HG02884 (cell line): ENCODE measurements around the gene FPR1.
"Not testable (repeated sequence)": the region's sequence is repeated elsewhere in the genome, so short reads cannot be mapped to it uniquely, and the experiment has no call there.

Experiments
- ATAC-seq: cut with Tn5 transposase; IDR thresholded peaks from one replicate; pipeline ENCODE4 v1.9.1; 2021; ENCODE audit warnings: mild to moderate bottlenecking, moderate library complexity; ENCODE audit not compliant: unreplicated experiment

Gene FPR1

DNA sequence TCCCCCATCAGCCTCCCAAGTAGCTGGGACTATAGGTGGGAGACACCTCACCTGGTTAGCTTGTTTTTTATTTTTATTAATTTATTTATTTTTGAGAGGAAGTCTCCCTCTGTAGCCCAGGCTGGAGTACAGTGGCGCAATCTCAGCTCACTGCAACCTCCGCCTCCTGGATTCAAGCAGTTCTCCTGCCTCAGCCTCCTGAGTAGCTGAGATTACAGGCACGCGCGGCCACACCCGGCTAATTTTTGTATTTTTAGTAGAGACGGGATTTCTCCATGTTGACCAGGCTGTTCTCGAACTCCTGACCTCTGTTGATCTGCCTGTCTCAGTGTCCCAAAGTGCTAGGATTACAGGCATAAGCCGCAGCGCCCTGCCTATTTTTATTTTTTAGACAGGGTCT is 13.2 kb downstream of the FPR1 start:
- ATAC-seq = not testable (repeated sequence)

DNA sequence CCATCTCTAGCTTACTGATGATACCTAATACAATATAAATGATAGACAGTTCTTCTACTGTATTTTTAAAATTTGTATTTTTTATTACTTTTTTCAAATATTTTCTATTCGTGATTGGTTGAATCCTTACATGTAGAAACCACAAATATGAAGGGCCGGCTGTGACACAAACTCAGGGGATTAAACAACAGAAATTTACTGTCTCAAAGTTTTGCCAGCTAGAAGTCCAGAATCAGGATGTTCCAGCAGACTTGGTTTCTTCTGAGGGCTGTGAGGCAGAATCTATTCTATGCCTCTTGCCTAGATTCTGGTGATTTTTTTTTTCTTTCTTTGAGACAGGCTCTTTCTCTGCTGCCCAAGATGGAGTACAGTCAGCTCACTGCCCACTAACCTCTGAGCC is 13.8 kb downstream of the FPR1 start:
- ATAC-seq = no peak

DNA sequence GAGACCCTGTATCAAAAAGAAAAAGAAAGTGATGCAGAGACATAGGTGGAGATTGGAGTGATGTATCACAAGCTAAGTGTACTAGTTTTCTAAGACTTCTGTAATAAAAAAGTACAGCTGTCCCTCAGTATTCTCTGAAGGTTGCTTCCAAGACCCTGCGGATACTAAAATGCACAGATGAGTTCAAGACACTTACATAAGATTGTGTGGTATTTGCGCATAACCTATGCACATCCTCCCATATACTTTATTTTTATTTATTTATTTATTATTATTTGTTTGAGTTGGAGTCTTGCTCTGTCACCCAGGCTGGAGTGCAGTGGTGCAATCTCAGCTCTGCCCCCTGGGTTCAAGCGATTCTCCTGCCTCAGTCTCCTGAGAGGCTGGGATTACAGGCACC is 14.3 kb downstream of the FPR1 start:
- no peak for ATAC-seq

DNA sequence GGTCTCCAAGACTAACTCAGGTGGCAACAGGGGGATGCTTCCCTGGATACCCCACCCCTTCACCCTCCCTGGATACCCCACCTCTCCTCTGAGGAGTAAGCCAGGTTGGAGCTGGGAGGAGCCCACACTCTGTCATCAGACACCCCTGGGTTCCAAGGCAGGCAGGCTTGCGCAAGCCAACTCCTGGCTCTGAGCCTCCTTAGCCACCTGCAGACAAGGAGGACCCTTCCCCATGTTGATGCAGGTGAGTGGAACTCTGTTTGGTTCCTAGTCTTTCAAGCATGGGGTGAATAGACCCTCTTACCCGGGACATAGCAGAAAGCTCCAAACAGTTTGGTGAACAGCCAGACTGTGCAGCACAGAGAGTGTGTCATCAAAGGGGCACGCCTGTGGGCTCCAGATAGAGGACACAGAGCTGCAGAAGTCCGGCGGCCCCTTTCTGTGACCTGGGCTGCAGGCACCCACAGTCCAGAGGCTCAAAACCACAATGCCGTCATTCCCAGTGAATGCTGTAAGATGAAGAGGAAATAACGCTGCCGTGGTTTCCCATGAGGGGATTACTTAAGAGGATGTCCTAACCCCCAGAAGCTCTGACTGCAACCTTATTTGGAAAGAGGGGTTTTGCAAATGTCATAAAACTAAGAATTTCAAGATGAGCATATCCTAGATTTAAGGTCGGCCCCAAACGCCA is 15.8 kb downstream of the FPR1 start:
- ATAC-seq = no peak

DNA sequence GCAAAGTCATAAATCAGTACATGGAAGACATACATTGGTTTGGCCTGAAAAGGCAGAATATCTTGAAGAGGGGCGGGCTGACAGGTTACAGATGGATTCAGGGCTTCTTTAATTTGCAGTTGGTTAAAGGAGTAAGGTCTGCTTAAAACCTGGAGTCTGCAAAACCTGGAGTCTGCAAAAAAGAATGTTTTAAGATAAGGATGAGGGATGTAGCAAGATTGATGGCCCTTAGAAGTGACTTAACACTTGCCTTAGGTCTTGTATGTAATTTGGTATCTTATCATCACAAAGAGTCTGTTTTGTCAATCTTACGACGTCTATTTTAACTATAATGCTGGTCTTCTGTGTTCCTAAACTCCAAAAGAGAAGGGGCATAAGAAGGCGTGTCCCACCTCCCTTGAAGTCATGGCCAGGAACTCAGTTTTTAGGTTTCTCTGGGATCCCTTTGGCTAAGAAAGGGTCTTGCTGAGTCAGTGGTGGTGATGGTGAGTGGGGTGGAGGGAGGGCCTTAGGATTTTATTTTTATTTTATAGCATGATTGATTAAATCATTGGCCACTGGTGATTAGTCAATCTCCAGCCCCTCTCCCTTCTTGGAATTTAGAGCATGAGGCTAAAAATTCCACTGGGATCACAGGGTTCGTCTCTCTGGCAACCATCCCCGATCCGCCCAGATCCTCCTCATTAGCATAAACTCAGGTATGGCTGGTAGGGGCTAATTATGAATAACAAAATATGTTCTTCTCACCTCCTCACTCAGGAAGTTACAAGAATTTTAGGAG is 17.7 kb downstream of the FPR1 start:
- ATAC-seq = no peak

DNA sequence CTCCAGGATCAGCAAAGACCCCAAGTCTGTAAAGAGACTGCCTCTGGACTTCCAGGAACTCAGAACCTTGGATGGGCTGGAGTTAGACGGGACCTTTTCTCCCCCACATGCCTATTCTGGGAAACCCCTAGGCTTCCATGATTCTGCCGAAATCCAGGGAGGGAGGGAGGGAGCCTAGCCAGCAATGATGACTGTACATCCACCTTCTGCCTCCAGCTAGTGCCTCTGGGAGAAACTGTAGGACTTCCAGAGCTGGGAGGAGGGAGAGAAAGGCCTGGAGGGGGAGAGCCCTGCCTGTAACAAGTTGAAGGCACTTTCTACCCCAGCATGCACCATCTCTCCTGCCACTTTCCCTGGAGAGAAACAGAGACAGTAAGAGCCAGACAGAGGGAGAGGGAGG is 21.9 kb downstream of the FPR1 start:
- no peak for ATAC-seq

DNA sequence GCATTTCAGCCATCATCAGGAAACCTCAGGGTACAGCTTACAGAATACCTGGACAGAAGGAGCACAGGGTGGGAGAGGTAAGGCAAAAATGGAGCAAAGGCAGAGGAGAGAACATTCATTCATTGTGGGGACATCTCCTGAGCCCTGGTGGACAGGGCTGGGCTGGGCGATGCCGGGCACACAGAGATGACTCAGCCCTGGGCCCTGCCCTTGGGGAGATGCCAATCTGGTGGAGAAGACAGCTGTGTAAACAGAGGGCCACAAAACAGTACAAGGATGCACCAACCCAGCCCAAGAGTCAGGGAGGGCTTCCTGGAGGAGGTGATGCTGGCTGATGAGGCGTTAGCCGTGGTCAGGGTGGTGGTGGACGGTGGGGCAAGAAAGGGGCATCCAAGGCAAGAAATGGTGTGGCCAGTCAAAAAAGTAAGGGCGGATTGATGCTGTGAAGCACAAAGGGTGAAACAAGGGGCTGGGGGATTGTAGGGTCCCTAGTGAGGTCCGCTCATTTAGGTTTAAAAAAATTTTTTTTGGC is 24.3 kb downstream of the FPR1 start:
- ATAC-seq = no peak

DNA sequence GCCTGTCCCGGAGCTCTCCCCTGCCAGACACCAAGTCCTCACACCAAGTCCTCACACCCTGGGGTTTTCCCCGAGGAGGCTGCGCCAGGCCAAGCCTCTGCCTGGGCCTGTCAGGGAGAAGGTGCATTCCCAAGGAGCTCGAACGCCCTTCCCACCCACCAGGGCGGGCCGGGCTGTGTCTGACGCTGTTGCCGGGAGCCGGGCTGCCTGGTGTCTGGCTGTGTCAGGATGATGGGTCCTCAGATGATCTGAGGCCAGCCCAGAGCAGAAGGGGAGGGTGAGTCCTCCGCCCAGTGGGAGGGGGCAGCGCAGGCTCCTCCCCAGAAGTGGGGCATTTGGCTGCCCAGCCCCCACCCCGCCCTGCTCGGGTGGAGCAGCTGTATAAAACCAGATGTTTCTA is 25.6 kb downstream of the FPR1 start:
- no peak for ATAC-seq

DNA sequence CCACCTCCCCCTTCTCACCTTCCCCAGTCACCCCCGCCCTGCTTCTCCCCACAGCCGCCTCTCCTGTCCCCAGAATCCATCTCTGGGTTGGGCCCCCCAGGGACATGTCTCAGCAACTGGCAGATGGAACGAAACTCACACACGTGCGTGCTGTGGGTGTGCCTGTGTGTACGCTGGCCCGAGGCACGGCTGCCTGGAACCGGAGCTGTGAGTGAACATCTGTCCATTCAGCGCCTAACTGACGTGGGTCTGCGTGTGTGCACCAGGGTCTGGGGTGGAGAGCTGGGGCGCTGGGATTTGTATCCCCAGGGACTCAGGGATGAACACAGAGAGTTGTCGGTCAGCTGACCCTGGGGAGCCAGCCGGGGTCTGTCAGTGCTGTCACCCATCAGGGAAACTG is 27.1 kb downstream of the FPR1 start:
- ATAC-seq = no peak

DNA sequence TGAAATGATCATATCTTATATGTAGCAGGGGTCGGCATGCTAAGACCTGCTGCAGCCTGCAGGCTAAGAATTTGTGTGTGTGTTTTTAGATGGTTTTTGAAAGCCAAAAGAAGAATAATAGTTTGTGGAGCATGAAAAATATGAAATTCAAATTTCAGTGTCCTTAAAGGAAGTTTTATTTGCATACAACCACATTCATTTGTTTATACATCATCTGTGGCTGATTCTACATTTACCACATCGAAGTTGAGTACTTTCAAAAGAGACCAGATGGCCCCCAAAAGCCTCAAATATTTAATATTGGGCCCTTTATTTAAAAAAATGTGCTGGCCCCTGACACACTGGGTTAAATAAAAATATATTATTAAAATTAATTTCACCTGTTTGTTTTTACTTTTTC is 29.2 kb downstream of the FPR1 start:
- ATAC-seq = no peak

DNA sequence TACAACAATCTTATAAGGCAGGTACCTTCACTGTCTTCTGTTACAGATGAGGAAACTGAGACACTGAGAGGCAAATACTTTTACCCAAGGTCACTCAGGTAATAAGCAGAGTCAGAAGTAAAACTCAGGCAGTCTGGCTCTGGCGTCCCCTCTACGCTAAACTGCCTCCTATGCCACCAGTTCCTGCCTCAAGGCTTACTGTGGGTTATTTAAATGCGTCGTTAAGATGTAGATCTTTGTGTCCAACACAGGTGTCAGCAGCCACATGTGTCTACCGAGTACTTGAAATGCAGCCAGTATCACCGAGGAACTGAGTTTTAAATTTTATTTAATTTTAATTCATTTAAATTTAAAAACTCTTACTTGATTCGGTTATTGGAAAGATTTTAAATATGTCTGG is 29.8 kb downstream of the FPR1 start:
- no peak for ATAC-seq

DNA sequence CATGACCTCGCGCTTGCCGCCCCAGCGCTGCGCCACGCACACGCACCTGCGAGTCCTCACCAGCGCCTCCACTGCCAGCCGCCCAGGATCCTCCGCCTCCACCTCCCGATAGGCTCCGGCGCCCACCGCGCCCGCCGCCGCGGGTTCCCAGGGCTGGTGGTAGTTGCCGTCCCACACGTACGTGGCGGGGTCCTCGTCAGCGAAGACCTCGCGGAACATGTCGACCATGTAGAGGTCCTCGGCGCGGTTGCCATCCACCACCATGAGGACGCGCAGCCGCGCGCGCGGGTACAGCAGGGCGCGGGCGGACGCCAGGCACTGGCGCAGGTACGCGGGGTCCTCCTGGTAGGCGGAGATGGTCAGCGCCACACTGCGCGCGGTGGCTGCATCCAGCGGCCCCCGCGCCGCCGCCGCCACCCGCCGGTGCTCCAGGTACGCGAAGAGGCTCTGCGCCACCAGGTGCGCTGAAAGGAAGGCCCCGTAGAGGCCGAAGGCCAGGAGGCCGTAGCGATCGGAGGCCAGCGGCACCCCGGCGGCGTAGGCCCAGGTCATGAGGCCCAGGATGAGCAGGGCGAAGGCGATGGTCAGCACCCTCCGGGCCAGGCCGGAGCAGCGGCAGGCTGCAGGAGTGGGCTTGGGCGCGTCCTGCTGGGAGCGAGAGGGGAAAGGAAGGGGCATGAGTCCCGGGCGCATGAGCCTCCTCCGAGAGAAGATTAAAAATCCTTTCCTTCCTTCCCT is 32.3 kb downstream of the FPR1 start:
- ATAC-seq = no peak

DNA sequence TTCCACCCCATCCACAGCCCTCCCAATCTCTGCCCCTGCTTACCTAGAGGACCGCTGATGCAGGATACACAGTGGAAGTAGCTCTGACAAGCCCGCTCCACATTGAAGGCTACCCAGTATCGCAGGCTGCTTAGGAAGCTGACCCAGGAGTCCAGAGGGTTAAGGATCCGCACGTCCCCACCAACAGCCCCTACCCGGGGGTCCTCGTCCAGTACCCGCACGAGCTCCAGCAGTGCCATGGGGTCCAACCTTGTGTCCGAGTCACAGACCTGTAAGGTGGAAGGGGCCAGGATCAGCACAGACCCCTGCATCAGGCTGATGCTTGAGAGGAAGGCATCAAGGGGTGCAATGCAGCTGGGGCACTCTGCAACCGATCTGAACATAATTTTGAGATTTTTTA is 34.8 kb downstream of the FPR1 start:
- no peak for ATAC-seq

DNA sequence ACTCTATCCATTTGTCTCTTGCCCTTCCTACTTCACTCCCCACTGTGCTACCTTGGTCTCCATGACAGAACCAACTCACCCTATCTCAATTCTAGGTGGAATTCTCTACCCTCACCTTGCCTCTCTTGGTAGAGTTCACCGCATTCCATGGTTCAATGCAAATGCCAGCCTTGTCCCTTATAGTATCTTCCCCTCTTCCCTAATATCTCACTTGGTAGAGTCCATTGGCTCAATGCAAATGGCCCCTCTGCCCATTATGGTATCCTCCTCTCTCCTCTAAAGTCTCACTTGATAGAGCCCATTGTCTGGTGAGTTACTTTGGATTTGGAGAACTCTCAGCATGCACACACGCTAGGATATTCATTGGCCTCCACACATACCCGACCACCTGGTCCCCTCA is 35.8 kb downstream of the FPR1 start:
- no peak for ATAC-seq

DNA sequence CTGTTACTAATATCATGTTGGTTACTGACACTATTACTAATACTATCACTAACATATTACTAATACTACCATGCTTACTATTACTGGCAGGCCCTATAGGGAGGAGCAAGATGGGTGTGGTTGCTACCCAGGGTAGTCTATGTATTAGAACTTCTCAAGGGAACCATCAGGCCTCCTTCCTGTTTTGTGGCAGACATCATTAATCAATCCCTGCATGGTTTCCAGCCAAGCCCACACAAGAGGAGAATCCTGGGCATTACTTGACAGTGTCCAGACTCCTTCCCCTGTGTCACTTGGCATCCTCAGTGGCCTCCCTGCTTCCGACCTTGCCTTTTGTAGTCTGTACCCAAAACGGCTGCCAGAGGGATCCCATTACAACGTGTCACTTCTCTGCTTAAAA is 36.8 kb downstream of the FPR1 start:
- ATAC-seq = no peak

DNA sequence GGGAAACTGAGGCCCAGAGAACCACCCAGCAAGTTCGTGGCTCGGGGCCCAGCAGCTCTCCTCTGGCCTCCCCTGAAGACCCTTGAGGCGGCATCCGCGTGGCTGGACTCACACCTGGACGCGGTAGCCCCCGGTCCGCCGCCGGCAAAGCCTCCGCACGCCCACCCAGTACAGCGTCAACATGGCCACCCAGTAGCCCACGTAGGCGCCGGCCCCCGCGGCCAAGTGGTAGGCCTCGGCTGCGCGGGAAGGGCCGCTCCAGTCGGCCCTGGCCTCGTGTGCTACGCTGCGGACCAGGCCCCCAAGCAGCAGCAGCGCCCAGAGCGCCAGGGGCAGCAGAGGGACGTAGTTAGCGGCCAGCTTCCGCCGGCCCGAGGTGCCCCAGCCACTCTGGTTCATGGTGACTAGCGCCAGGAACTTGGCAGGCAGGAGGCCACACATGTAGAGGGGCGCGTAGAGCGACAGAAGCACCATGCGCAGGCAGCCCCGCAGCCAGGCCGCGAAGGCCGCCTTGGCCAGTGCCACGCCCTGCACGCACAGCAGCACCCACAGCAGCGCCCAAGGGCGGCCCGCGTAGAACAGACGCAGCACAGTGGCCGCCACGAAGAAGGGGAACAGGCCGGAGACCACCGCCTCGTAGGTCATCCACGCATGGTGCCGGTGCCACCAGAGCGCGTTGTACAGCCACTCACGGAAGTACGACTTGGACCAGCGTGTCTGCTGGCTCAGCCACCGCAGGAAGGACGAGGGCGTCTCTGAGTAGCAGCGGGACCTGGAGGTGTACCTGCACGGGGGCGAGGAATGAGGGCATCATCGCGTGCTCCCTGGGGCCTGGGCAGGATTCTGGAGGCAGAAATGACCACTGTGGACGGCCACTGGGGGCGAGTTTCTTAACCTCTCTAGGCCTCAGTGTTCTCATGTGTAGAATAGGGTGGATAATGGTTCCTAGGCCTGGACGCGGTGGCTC is 38.1 kb downstream of the FPR1 start:
- no peak for ATAC-seq

DNA sequence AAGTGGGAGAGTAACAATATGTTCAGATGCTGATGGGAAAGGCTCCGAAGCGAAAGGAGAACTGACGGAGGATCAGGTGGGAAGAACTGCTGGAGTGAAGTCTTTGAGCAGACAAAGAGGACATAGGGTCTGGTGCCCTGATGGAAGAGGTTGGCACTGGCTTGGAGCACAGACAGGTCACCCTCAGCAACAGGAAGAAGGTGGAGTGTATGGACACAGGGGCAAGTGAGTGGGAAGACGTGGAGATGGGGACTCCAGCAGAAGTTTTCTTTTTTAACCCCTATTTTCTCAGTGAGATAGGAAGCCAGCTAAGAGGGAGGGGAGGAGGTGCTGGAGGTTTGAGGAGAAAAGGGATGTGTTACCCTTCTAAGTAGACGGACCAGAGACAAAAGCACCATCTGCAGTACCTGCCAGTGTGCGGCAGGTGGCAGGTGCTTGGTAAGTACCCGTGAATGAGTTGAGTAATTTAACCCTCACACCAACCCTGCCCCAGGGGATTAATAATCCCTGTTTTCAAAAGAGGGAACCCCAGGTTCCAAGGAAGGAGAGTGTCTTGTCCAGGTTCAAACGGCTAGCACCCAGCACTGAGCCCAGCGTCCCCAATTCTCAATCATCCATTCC is 39.1 kb downstream of the FPR1 start:
- no peak for ATAC-seq

DNA sequence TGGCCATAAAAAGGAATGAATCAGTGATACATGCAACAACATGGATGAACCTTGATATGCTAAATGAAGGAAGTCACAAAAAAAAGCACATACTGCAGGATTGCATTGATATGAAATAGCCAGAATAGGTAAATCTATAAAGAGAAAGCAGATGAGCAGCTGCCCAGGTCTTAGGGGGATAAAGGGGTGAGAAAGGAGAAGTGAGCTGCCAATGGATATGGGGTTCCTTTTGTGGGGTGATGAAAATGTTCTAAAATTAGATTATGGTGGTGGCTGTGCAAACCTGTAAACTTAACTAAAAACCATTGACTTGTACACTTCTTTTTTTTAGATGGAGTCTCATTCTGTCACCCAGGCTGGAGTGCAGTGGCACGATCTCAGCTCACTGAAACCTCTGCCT is 40.0 kb downstream of the FPR1 start:
- no peak for ATAC-seq

DNA sequence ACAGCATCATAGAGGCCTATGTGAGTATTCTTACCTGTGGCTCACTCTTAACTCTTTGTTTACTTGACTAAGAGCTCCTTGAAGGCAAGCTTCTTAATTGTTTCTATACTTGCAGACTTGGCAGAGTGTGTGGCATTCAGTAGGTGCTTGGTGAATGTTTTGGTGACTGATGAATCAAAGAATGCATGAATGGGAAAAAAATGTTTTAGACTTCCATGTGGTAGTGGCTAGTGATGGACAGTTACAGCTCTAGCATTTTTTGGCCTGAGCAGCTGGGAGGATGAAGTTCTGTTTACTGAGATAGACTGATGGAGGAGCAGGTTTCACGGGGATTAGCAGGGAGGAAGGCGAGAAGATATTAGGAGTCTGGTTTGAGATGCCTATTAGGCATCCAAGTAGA is 41.5 kb downstream of the FPR1 start:
- ATAC-seq = no peak

DNA sequence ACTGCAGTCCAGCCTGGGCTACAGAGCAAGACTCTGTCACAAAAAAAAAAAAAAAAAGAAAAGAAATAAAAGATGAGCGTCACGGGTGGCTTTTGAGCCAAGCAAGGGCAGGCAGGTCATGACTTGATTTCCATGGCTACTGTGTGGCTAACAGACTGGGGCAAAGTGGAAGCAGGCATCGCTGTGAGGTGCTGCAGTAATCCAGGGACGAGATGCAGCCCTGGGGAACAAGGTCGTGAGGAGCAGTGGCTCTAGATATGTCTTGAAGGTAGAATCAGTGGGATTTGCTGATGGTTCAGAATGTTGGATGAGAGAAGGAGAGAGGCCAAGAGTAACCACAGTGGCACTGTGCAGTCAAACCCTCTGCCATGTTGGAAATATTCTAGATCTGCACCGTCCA is 42.1 kb downstream of the FPR1 start:
- no peak for ATAC-seq
